ENCODE results near the gene PCSK5.

The PCSK5 gene

GRCh38 chr9:76181020-76181641, 290.7 kb downstream of the PCSK5 start:
- Histone ChIP-seq H3K9me3 (ENCODE audit: control insufficient read depth, insufficient read depth, low read length) (no peaks in the 10 kb centered on the region), H3K27ac (ENCODE audit: low read depth, low read length) (peak overlapping the region; percentile 69), H3K9ac (ENCODE audit: low read depth, low read length) (no peak overlapping the region), H3K27me3 (ENCODE audit: control insufficient read depth, insufficient read depth, low read length) (no peaks in the 10 kb centered on the region), H3K4me1 (ENCODE audit: control insufficient read depth, insufficient read depth, low read length) (peaks cover 4% of the 10 kb centered on the region; the same call in 1 of the 2 replicates), H3K36me3 (ENCODE audit: control insufficient read depth, insufficient read depth, low read length) (peaks cover 27% of the 10 kb centered on the region; the same call in 1 of the 2 replicates), H3K4me3 (ENCODE audit: low read depth, low read length) (no peak overlapping the region)

GRCh38 chr9:76181781-76182180, 291.3 kb downstream of the PCSK5 start:
- no peak overlapping the region for H3K4me3 ChIP-seq (ENCODE audit: low read depth, low read length)
- no peaks in the 10 kb centered on the region for H3K9me3 ChIP-seq (ENCODE audit: control insufficient read depth, insufficient read depth, low read length)
- H3K27ac ChIP-seq (ENCODE audit: low read depth, low read length) = peak overlapping the region; percentile 69
- H3K4me1 ChIP-seq (ENCODE audit: control insufficient read depth, insufficient read depth, low read length) = peaks cover 4% of the 10 kb centered on the region; the same call in 1 of the 2 replicates
- H3K36me3 ChIP-seq (ENCODE audit: control insufficient read depth, insufficient read depth, low read length) = peaks cover 27% of the 10 kb centered on the region; the same call in 1 of the 2 replicates
- no peak overlapping the region for H3K9ac ChIP-seq (ENCODE audit: low read depth, low read length)
- no peaks in the 10 kb centered on the region for H3K27me3 ChIP-seq (ENCODE audit: control insufficient read depth, insufficient read depth, low read length)

GRCh38 chr9:76185432-76185831, 295.0 kb downstream of the PCSK5 start:
- H3K27me3 ChIP-seq (ENCODE audit: control insufficient read depth, insufficient read depth, low read length) = no peaks in the 10 kb centered on the region
- H3K36me3 ChIP-seq (ENCODE audit: control insufficient read depth, insufficient read depth, low read length) = peaks cover 35% of the 10 kb centered on the region
- H3K4me3 ChIP-seq (ENCODE audit: low read depth, low read length) = no peak overlapping the region
- no peak overlapping the region for H3K9ac ChIP-seq (ENCODE audit: low read depth, low read length)
- H3K4me1 ChIP-seq (ENCODE audit: control insufficient read depth, insufficient read depth, low read length) = peaks cover 4% of the 10 kb centered on the region; the same call in 1 of the 2 replicates
- no peak overlapping the region for H3K27ac ChIP-seq (ENCODE audit: low read depth, low read length)
- no peaks in the 10 kb centered on the region for H3K9me3 ChIP-seq (ENCODE audit: control insufficient read depth, insufficient read depth, low read length)

GRCh38 chr9:76188286-76188685, 297.8 kb downstream of the PCSK5 start:
- Histone ChIP-seq H3K4me3 (ENCODE audit: low read depth, low read length) (no peak overlapping the region), H3K4me1 (ENCODE audit: control insufficient read depth, insufficient read depth, low read length) (no peaks in the 10 kb centered on the region), H3K9ac (ENCODE audit: low read depth, low read length) (no peak overlapping the region), H3K36me3 (ENCODE audit: control insufficient read depth, insufficient read depth, low read length) (peaks cover 19% of the 10 kb centered on the region), H3K9me3 (ENCODE audit: control insufficient read depth, insufficient read depth, low read length) (no peaks in the 10 kb centered on the region), H3K27ac (ENCODE audit: low read depth, low read length) (no peak overlapping the region), H3K27me3 (ENCODE audit: control insufficient read depth, insufficient read depth, low read length) (no peaks in the 10 kb centered on the region)

- no peaks in the 10 kb centered on the region for H3K9me3 ChIP-seq (ENCODE audit: control insufficient read depth, insufficient read depth, low read length)
- H3K4me1 ChIP-seq (ENCODE audit: control insufficient read depth, insufficient read depth, low read length) = no peaks in the 10 kb centered on the region
- peaks cover 25% of the 10 kb centered on the region for H3K36me3 ChIP-seq (ENCODE audit: control insufficient read depth, insufficient read depth, low read length)
- H3K9ac ChIP-seq (ENCODE audit: low read depth, low read length) = no peak overlapping the region
- H3K27ac ChIP-seq (ENCODE audit: low read depth, low read length) = no peak overlapping the region
- no peaks in the 10 kb centered on the region for H3K27me3 ChIP-seq (ENCODE audit: control insufficient read depth, insufficient read depth, low read length)
- H3K4me3 ChIP-seq (ENCODE audit: low read depth, low read length) = no peak overlapping the region
Observed at GRCh38 chr9:76188905-76189304, 298.4 kb downstream of the PCSK5 start.

GRCh38 chr9:76191493-76191892, 301.0 kb downstream of the PCSK5 start:
- peaks cover 17% of the 10 kb centered on the region for H3K36me3 ChIP-seq (ENCODE audit: control insufficient read depth, insufficient read depth, low read length)
- no peak overlapping the region for H3K27ac ChIP-seq (ENCODE audit: low read depth, low read length)
- H3K4me3 ChIP-seq (ENCODE audit: low read depth, low read length) = no peak overlapping the region
- H3K9ac ChIP-seq (ENCODE audit: low read depth, low read length) = no peak overlapping the region
- H3K27me3 ChIP-seq (ENCODE audit: control insufficient read depth, insufficient read depth, low read length) = no peaks in the 10 kb centered on the region
- no peaks in the 10 kb centered on the region for H3K9me3 ChIP-seq (ENCODE audit: control insufficient read depth, insufficient read depth, low read length)
- H3K4me1 ChIP-seq (ENCODE audit: control insufficient read depth, insufficient read depth, low read length) = no peaks in the 10 kb centered on the region

- Histone ChIP-seq H3K27me3 (ENCODE audit: control insufficient read depth, insufficient read depth, low read length) (no peaks in the 10 kb centered on the region), H3K4me3 (ENCODE audit: low read depth, low read length) (no peak overlapping the region), H3K9ac (ENCODE audit: low read depth, low read length) (no peak overlapping the region), H3K27ac (ENCODE audit: low read depth, low read length) (no peak overlapping the region), H3K36me3 (ENCODE audit: control insufficient read depth, insufficient read depth, low read length) (peaks cover 17% of the 10 kb centered on the region), H3K9me3 (ENCODE audit: control insufficient read depth, insufficient read depth, low read length) (no peaks in the 10 kb centered on the region), H3K4me1 (ENCODE audit: control insufficient read depth, insufficient read depth, low read length) (no peaks in the 10 kb centered on the region)
Observed at GRCh38 chr9:76192013-76192412, 301.5 kb downstream of the PCSK5 start.

GRCh38 chr9:76194896-76195295, 304.4 kb downstream of the PCSK5 start:
- peaks cover 7% of the 10 kb centered on the region; the same call in 1 of the 2 replicates for H3K36me3 ChIP-seq (ENCODE audit: control insufficient read depth, insufficient read depth, low read length)
- no peak overlapping the region for H3K27ac ChIP-seq (ENCODE audit: low read depth, low read length)
- H3K4me1 ChIP-seq (ENCODE audit: control insufficient read depth, insufficient read depth, low read length) = no peaks in the 10 kb centered on the region
- no peak overlapping the region for H3K9ac ChIP-seq (ENCODE audit: low read depth, low read length)
- no peak overlapping the region for H3K4me3 ChIP-seq (ENCODE audit: low read depth, low read length)
- H3K9me3 ChIP-seq (ENCODE audit: control insufficient read depth, insufficient read depth, low read length) = no peaks in the 10 kb centered on the region
- no peaks in the 10 kb centered on the region for H3K27me3 ChIP-seq (ENCODE audit: control insufficient read depth, insufficient read depth, low read length)

GRCh38 chr9:76198336-76198735, 307.9 kb downstream of the PCSK5 start:
- Histone ChIP-seq H3K27ac (ENCODE audit: low read depth, low read length) (no peak overlapping the region), H3K36me3 (ENCODE audit: control insufficient read depth, insufficient read depth, low read length) (0 out of 2 replicates have a peak, but pooled peaks cover 5% of the 10 kb centered on the region), H3K9me3 (ENCODE audit: control insufficient read depth, insufficient read depth, low read length) (no peaks in the 10 kb centered on the region), H3K4me1 (ENCODE audit: control insufficient read depth, insufficient read depth, low read length) (no peaks in the 10 kb centered on the region), H3K27me3 (ENCODE audit: control insufficient read depth, insufficient read depth, low read length) (no peaks in the 10 kb centered on the region), H3K4me3 (ENCODE audit: low read depth, low read length) (no peak overlapping the region), H3K9ac (ENCODE audit: low read depth, low read length) (no peak overlapping the region)

GRCh38 chr9:76200315-76200714, 309.8 kb downstream of the PCSK5 start:
- Histone ChIP-seq H3K9me3 (ENCODE audit: control insufficient read depth, insufficient read depth, low read length) (no peaks in the 10 kb centered on the region), H3K27me3 (ENCODE audit: control insufficient read depth, insufficient read depth, low read length) (no peaks in the 10 kb centered on the region), H3K4me3 (ENCODE audit: low read depth, low read length) (no peak overlapping the region), H3K9ac (ENCODE audit: low read depth, low read length) (no peak overlapping the region), H3K4me1 (ENCODE audit: control insufficient read depth, insufficient read depth, low read length) (no peaks in the 10 kb centered on the region), H3K27ac (ENCODE audit: low read depth, low read length) (no peak overlapping the region), H3K36me3 (ENCODE audit: control insufficient read depth, insufficient read depth, low read length) (no peaks in the 10 kb centered on the region)

- Histone ChIP-seq H3K4me1 (ENCODE audit: control insufficient read depth, insufficient read depth, low read length) (no peaks in the 10 kb centered on the region), H3K36me3 (ENCODE audit: control insufficient read depth, insufficient read depth, low read length) (no peaks in the 10 kb centered on the region), H3K9me3 (ENCODE audit: control insufficient read depth, insufficient read depth, low read length) (no peaks in the 10 kb centered on the region), H3K9ac (ENCODE audit: low read depth, low read length) (no peak overlapping the region), H3K27ac (ENCODE audit: low read depth, low read length) (no peak overlapping the region), H3K4me3 (ENCODE audit: low read depth, low read length) (no peak overlapping the region), H3K27me3 (ENCODE audit: control insufficient read depth, insufficient read depth, low read length) (no peaks in the 10 kb centered on the region)
Observed at GRCh38 chr9:76200745-76201144, 310.3 kb downstream of the PCSK5 start.
